Pancreas (tissue), 10 donors: ENCODE measurements around the gene TBX4. TPM values are rescaled to one million over a fixed set of nuclear protein-coding genes. Genes with fewer than 3 reads are reported as not detected.

Source experiments
- ATAC-seq, 4 donors: fragments of 200-7000 bp; cut with Tn5 transposase; one replicate each; pipeline versions ENCODE4 v1.8.0 to v1.9.1; 2020; ENCODE audit warnings: mild to moderate bottlenecking in 4 of 4, moderate library complexity in 4 of 4
- DNase-seq, 6 donors: peaks; one replicate each; pipeline ENCODE4 v3.0.0-alpha.2; 2020
- FAIRE-seq: peaks from 2 replicates; lab custom pipeline; 2012; peaks lifted over from hg19 to GRCh38; lab: Jason Lieb, UNC
- H3K27ac ChIP-seq, 4 donors: fragments of 200-600 bp; sonication (generic); 1 replicate in 3 of 4; 2 replicates in 1 of 4; pipeline versions ENCODE4 v1.5.0 to v1.8.0; 2020
- H3K27me3 ChIP-seq, 4 donors: fragments of 200-600 bp; one replicate each; pipeline ENCODE4 v1.8.0; 2021
- H3K36me3 ChIP-seq, 3 donors: fragments of 200-600 bp; sonication (generic) in 1 of 3; one replicate each; pipeline versions ENCODE4 v1.5.0 to v1.8.0; 2020 to 2021
- H3K4me1 ChIP-seq, 3 donors: fragments of 200-600 bp; one replicate each; pipeline ENCODE4 v1.8.0; 2021
- H3K4me3 ChIP-seq, 4 donors: fragments of 200-600 bp; sonication (generic) in 2 of 4; one replicate each; pipeline versions ENCODE4 v1.5.0 to v1.8.0; 2020 to 2021
- H3K9me3 ChIP-seq, 4 donors: fragments of 200-600 bp; one replicate each; pipeline ENCODE4 v1.8.0; 2021
- CTCF ChIP-seq, 4 donors: fragments of 200-600 bp; sonication (generic) in 3 of 4; IDR thresholded peaks; one replicate each; pipeline versions ENCODE4 v1.5.0 to v1.8.0; 2021; ENCODE audit warnings: antibody characterized with exemption in 4 of 4
- WGBS, 2 donors: extraction: QIAGEN DNeasy Blood & Tissue Kit; methylation state at CpG; one replicate each; pipeline ENCODE4 v1.1.7; 2013; 5-methylcytosine and 5-hydroxymethylcytosine counted together
- intact Hi-C, 3 donors: fragments of 100-400 bp; cut with DNase I; formaldehyde crosslinking; loops; one replicate each; pipeline versions ENCODE4 v1.11.1 to v1.14.2; 2022
- polyA plus RNA-seq, 2 donors: library from polyadenylated mRNA; stranded (reverse); fragments of 200-250 nt; gene quantifications; one replicate each; pipeline ENCODE4 v1.2.3, GENCODE V29; 2013
- total RNA-seq, 6 donors: library from RNA; stranded (reverse); fragmentation: NEBNext Ultra II Directional in 4 of 6; extraction: Animal tissue kit (Norgen Biotek cat#: 25700) in 4 of 6; gene quantifications; one replicate each; pipeline versions ENCODE4 v1.2.1 to v1.2.4, GENCODE V29; 2021 to 2023
- donor health status: healthy with polysubstance abuse.
- donor health status: DM: no; HTN: no; CAD: no; lungs with moderate emphysema.
- donor health status: DM: no; HTN: no; CAD: no.
- donor health status: control.
- donor health status: control.
- donor health status: Bipolar disorder and iron deficiency.
- donor health status: DM: yes; HTN: yes; CAD: no.
- donor health status: DM: no; HTN: no; CAD: no.
- donor health status: DM: no; HTN: no; CAD: no.
- donor health status: DM: yes; HTN: yes; CAD: no.

The TBX4 gene
- total and polyA plus RNA-seq, 8 donors, result not detected

- no peaks in the 10 kb centered on the region for H3K27me3 ChIP-seq
- no peak overlapping the region for H3K27ac ChIP-seq
These were observed 26.7 kb downstream of the TBX4 start for GRCh38 chr17:61478790-61479492.

GRCh38 chr17:61479493-61480413 is 27.5 kb downstream of the TBX4 start:
- H3K27me3 ChIP-seq, result no peaks in the 10 kb centered on the region
- FAIRE-seq, result no peak

More at GRCh38 chr17:61478790-61479492, 26.7 kb downstream of the TBX4 start:
- H3K4me3 ChIP-seq, result no peak overlapping the region
- intact Hi-C loops, result no loop called here
- H3K9me3 ChIP-seq, result no peaks in the 10 kb centered on the region
- WGBS, 2 donors, result 79 to 84% methylated on average over 14 of the region's 14 CpGs
- ATAC-seq (no peak), DNase-seq (peak in 1 of 6 donors; percentile 39), FAIRE-seq (no peak)
- TF ChIP-seq CTCF (IDR thresholded peaks at IDR 0.05), result no peak
- H3K36me3 ChIP-seq, result no peaks in the 10 kb centered on the region
- H3K4me1 ChIP-seq, result no peaks in the 10 kb centered on the region

GRCh38 chr17:61480414-61480807 is 28.2 kb downstream of the TBX4 start:
- intact Hi-C loops, result no loop called here
- Histone ChIP-seq H3K9me3 (no peaks in the 10 kb centered on the region), H3K36me3 (no peaks in the 10 kb centered on the region), H3K27ac (no peak overlapping the region), H3K27me3 (no peaks in the 10 kb centered on the region), H3K4me1 (no peaks in the 10 kb centered on the region), H3K4me3 (no peak overlapping the region)
- DNase-seq (no peak), ATAC-seq (no peak), FAIRE-seq (no peak)
- WGBS, 2 donors, result 66 to 77% methylated on average over 5 of the region's 5 CpGs
- TF ChIP-seq CTCF (IDR thresholded peaks at IDR 0.05), result no peak

More at GRCh38 chr17:61479493-61480413, 27.5 kb downstream of the TBX4 start:
- no peak overlapping the region for H3K4me3 ChIP-seq
- no peaks in the 10 kb centered on the region for H3K4me1 ChIP-seq
- no peak for TF ChIP-seq CTCF (IDR thresholded peaks at IDR 0.05)
- DNase-seq (no peak), ATAC-seq (no peak)
- no peaks in the 10 kb centered on the region for H3K9me3 ChIP-seq
- intact Hi-C loops, result no loop called here
- 80 to 86% methylated on average over 25 of the region's 25 CpGs for WGBS, 2 donors
- H3K27ac ChIP-seq, result no peak overlapping the region
- no peaks in the 10 kb centered on the region for H3K36me3 ChIP-seq

- no peak overlapping the region for H3K27ac ChIP-seq
- DNase-seq (no peak), ATAC-seq (no peak), FAIRE-seq (no peak)
- no peaks in the 10 kb centered on the region for H3K36me3 ChIP-seq
- WGBS, 2 donors, result 86 to 91% methylated on average over 5 of the region's 5 CpGs
- intact Hi-C loops, result no loop called here
- H3K4me3 ChIP-seq, result no peak overlapping the region
- no peaks in the 10 kb centered on the region for H3K9me3 ChIP-seq
- H3K27me3 ChIP-seq, result no peaks in the 10 kb centered on the region
- no peaks in the 10 kb centered on the region for H3K4me1 ChIP-seq
- no peak for TF ChIP-seq CTCF (IDR thresholded peaks at IDR 0.05)
These were observed 29.2 kb downstream of the TBX4 start for GRCh38 chr17:61481421-61481820.
